Activated T-cell treated with anti-CD3 and anti-CD28 coated beads, Interleukin-2, amount 50 U/mL, for 48 hours (primary cell): Measurements from ENCODE around the gene COL1A1.

Experiments used
- DNase-seq, 2 experiments: peaks; one replicate each; pipeline ENCODE4 v3.0.0-alpha.2; 2020

COL1A1 gene

DNA sequence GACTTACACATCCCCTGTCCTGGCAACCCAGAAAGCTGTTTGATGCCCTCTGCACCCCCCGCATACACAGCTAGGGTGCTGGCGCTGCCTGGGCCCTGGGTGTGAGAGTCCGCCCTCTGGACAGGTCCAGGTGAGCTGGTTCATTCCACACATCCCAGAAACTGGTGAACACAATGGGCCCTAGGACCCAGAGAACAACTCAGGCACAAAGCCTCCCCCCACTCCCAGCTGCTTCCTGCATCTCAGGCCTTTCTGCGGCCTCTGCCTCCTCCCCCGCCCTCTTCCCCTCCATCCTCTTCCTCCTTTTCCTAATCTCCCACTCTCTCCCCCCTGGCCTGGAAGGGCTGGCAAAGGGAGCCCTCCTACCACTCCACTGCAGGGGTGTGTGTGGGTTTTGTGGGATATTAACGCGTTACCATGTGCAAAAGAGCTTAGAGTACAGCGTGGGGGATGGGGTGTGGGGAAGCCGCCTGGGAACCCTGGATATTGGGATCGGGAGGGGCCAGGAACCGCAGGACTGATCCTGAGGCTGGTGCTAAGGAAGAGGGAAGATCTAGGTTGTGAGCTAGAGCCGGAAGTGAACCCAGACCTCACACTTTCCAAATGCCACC lies 49.4 kb downstream of the COL1A1 start:
- DNase-seq = peak; percentile 74 to 77

- DNase-seq = peak; percentile 89 to 91
Observed at GRCh38 chr17:50151041-50151936, 50.1 kb downstream of the COL1A1 start.

DNA sequence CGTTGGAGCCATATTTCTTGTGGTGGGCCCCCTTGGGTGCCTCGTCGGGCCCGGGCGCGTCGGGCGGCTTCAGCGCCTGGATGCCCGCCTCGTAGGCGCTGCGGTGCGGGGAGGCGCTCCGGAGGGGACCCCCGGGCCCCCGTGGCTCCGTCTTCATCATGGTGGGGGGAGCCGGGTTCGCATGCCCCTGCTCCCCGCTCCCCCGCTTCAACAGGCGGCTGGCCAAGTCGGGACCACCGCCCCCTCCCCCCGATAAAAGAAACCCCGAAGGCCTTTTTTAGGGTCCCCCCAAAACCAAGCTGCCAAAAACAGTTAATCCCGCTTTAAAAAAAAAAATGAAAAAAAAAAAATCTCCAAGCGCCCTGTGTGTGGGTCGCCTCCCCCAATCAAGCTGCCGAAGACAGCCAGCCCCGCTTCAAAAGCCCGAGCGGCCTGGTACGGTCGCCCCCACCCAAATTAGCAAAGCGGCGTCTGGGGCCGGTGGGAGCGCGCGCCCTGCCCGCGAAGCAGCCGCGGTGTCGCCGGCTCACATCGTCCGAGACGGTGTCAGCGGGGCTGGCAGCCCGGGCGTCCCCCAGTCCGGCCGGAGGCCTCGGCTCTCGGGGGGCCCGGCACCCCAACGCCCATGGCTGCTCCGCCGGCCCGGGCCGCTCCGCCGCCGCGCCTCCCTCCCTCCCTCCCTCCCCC lies 50.9 kb downstream of the COL1A1 start, which contains the start of gene PPP1R9B:
Gene PPP1R9B, minus strand, starts transcription at position 324 of the 687 bp plus-strand sequence. Its CDS starts 164 bp downstream, at position 160.
- no peak for DNase-seq

DNA sequence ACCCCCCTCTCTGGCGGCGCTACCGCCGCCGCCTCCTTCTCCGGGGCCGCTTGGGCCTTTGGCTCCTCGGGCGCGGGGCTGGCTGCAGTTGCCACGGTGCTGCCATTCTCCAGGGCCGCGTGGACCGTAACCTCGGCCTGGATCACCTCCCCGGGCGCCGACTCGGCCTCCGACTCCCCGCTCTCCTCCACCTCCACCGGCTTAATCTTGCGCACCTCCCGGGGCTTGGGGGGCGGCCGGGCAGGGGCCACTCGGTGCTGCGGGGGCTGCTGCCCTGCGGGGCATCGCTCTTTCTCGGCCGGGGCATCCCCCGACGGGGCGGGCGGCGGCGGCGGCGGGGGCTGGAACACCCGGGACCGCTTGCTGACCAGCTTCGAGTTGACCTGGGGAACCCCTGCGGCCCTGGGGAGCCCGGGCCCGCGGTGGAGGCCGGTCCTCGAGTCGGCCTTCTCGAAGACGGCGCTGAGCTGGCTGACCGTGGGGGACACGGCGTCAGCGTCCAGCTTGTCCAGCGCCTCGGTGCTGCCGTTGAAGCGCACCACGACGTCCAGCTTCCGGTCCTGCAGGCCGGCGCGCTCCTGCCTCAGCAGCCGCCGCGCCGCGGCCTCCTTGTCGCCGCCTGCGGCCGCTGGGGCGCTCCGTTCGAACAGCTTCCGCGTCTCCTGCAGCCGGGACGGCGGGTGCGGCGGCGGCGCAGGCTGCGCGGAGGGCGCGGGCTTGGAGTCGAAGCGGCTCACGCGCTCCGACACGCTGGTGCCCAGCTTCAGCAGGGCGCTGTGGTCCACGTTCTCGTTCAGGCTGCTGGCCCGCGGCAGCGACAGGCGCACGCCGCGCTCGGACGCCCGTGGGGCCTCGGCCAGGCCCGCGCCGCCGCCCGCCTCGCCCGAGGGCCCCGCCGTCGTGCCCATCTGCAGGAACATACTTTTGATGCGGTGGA lies 51.7 kb downstream of the COL1A1 start:
- DNase-seq = peak; percentile 70 to 76

DNA sequence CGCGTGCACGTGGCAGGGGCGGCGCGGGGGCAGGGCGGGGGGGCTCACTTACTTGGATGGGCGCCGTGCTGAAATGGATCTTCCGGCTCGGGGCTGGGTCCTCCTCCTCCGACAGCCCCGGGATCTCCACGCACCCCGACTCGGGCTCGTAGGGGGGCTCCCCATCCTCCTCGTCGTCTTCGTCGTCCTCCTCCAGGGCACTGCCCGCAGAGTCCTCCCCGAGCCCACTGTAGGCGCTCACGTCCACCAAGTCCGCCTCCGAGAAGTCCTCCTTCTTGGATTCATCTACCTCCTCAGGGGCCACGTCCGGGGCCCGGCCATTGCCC lies 52.4 kb downstream of the COL1A1 start:
- DNase-seq = no peak

- peak; percentile 83 to 85 for DNase-seq
Observed at GRCh38 chr17:50148226-50149090, 53.0 kb downstream of the COL1A1 start.

- no peak for DNase-seq
Observed at GRCh38 chr17:50147841-50148225, 53.6 kb downstream of the COL1A1 start.

GRCh38 chr17:50146927-50147665 lies 54.3 kb downstream of the COL1A1 start:
- DNase-seq = no peak

- DNase-seq = no peak
Observed at GRCh38 chr17:50146230-50146926, 55.1 kb downstream of the COL1A1 start.

- DNase-seq = no peak
Observed at GRCh38 chr17:50145532-50146229, 55.8 kb downstream of the COL1A1 start.

- peak in 1 of 2 experiments; percentile 52 for DNase-seq
Observed at GRCh38 chr17:50144845-50145531, 56.4 kb downstream of the COL1A1 start.

DNA sequence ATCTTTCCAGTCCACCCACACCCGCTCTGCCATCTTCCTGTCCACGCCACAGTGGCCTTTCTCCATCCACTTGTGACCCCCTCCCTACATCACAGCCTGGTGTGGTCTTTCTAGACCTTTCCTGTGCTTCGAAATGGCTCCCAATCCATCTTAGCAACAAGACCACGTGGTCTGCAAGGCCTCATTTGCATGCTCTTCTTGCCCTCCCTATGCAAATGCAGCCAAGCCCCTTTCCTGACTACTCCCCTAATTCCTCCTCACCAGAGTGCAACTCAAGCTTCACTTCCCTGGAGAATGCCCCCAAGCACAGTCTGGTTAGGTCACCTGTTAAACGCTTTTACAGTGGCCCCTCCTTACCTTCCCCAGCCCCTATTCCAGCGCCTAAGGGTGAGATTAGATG lies 57.1 kb downstream of the COL1A1 start:
- DNase-seq = no peak

DNA sequence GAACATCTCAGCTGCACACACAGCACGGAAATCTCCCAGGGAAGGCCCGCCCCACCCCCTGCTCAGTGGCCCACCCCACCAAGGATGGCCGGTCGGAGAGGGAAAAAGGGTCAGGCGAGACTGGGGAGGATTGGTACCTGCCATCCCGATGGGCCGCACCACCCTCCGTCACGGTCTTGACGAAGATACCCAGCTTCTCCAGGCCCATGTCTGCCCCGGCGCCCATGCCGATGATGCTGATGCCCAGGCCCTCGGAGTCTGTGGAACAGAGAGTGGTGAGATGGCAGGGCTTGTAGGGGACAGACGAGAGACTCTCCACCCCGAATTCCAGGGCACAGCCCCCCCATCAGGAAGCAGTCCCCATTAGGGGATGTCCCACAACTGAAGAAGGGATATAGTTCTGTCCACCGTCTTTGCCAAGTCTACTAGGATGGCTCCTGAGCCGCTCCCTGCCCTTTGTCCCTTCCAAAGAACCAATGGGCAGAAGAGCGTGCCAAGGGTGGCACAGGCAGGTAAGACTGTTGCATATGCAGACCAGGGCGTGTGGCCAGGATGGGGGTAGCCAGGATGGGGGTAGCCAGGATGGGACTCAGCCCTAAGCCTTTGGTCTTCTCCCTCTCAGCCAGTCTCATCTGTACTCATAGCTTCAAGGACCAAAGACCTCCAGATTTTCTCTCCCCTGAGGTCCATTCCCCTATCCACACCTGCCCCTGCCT lies 57.8 kb downstream of the COL1A1 start:
- no peak for DNase-seq

DNA sequence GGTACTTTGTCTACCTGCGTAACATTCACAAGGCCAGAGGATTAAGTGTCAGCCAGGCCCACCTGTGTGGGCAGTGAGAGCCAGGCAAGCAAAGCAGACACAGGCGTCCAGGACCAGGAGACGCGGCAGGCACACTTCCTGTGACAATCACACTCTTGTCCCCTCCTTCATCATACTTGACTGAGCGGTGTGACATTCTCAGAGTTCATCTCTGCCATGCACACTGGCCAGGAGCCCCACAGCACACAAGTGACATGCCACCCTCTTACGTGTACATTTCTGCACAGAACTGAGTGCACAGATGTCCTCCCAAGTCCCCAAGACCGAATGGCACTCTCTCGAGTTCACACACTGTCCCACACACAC lies 59.7 kb downstream of the COL1A1 start:
- DNase-seq = no peak

DNA sequence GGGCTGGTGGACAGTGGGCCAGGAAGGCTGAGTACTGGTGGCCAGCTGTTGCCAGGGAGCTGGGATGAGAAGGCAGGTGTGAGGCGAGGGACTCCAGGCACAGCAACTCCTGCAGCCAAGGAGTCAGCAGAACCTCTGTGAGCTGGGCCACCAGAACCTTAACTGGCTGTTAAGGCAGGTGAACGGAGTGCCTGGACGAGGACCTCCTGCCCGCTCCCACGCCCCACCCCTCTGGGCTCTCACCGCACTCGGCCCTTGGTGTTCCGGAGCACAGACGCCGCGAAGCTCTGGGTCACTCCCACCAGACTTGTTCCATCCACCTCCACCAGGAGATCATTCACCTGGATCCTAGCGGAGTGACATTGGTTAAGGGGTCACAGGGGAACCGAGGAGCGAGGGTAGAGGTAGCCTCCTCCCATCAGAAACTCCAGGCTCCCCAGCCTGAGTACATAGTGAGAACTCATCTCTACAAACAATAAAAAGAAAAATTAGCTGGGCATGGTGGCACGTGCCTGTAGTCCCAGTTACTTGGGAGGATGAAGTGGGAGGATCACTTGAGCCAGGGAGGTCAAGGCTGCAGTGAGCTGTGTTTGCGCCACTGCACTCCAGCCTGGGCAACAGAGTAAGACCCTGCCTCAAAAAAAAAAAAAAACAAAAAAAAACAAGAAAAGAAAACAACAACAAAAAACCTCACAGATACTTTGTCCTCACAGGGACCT lies 60.2 kb downstream of the COL1A1 start:
- no peak for DNase-seq

DNA sequence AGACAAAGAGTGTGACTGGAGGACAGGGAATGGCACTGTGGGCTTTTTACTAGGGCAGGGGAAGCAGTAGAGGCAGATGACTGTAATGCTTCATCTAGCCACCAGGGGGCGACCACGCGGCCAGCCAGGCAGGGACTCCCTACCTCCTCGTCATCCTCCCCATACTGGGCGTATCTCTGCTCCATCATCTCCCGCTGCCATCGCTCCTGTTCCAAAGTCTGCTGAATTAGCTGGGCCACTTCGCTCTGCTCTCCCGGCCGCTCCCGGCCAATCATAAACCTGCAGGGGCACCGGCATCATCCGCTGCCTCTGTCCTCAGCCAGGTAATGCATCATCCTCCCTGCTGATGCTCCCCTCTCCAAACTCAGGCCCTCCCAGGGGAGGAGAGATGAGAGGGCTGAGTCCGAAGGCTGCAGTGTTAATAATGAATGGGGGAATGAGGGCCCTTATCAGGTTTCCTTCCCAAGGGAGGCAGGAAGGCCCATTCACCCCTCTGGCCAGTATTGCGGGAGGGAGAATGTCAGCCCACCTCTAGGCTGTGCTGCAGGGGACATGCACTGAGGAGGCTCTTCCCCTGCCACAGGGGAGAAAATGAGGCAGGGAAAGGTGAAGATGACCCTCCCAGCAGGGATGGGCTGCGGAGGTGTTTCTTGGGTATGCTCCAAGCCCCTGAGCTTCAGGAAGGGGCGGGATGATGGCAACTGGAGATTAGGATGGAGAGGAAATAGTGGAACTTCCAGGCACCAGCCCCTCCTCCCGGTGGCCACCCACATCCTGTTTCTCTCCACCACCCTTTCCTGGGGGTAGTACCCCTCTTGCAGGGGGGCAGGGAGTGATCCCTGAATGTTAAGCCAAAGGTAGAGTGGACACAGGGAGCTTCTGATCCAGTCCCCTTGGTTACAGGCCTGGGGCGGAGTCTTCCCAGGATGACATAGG lies 61.2 kb downstream of the COL1A1 start:
- DNase-seq = peak; percentile 83 to 88
